GM23338 (cell line): ENCODE measurements around the gene RORC. TPM values are rescaled to one million over a fixed set of nuclear protein-coding genes. Genes with fewer than 3 reads are reported as not detected.

ENCODE experiments used
- ATAC-seq: fragments of 200-7000 bp; cut with Tn5 transposase; 3 replicates; pipeline ENCODE4 v1.9.1; 2020
- DNase-seq: peaks from one replicate; pipeline ENCODE4 v3.0.0-alpha.2; 2015; ENCODE audit warnings: low spot score
- H2AFZ ChIP-seq: fragments of 200-600 bp; sonication (generic); 2 replicates; pipeline ENCODE4 v1.8.0; 2016; ENCODE audit warnings: antibody characterized with exemption, mild to moderate bottlenecking, moderate library complexity
- H3F3A ChIP-seq: fragments of 200-600 bp; sonication (generic); replicated peaks from 2 replicates; pipeline ENCODE4 v1.8.0; 2017; ENCODE audit warnings: antibody characterized with exemption, mixed run types, low read depth
- H3K27ac ChIP-seq: fragments of 200-600 bp; sonication (generic); 2 replicates; pipeline ENCODE4 v1.6.1; 2016; ENCODE audit warnings: low read depth
- H3K27me3 ChIP-seq: fragments of 200-600 bp; sonication (generic); 2 replicates; pipeline ENCODE4 v1.8.0; 2016; ENCODE audit warnings: mild to moderate bottlenecking, mixed run types, moderate library complexity; ENCODE audit not compliant: insufficient read depth
- H3K36me3 ChIP-seq: fragments of 200-600 bp; sonication (generic); 2 replicates; pipeline ENCODE4 v1.8.0; 2016; ENCODE audit warnings: mild to moderate bottlenecking; ENCODE audit not compliant: insufficient read depth
- H3K4me1 ChIP-seq: fragments of 200-600 bp; sonication (generic); 2 replicates; pipeline ENCODE4 v1.8.0; 2016; ENCODE audit warnings: mild to moderate bottlenecking, moderate library complexity; ENCODE audit not compliant: insufficient read depth
- H3K4me2 ChIP-seq: fragments of 200-600 bp; sonication (generic); 2 replicates; pipeline ENCODE4 v1.7.1; 2017; ENCODE audit warnings: mixed run types
- H3K4me3 ChIP-seq: fragments of 200-600 bp; sonication (generic); 2 replicates; pipeline ENCODE4 v1.6.1; 2016; ENCODE audit warnings: mixed run types
- H3K79me2 ChIP-seq: fragments of 200-600 bp; sonication (generic); replicated peaks from 2 replicates; pipeline ENCODE4 v1.8.0; 2017; ENCODE audit warnings: mild to moderate bottlenecking; ENCODE audit not compliant: insufficient read depth
- H3K9me2 ChIP-seq: fragments of 200-600 bp; sonication (generic); 2 replicates; pipeline ENCODE4 v1.8.0; 2017; ENCODE audit not compliant: insufficient read depth
- H4K20me1 ChIP-seq: fragments of 200-600 bp; sonication (generic); replicated peaks from 2 replicates; pipeline ENCODE4 v1.8.0; 2017; ENCODE audit warnings: mild to moderate bottlenecking; ENCODE audit not compliant: insufficient read depth
- H3K27ac Mint-ChIP-seq: 2 replicates; pipeline ENCODE4 v1.8.0; 2020; ENCODE audit warnings: inconsistent platforms, mild to moderate bottlenecking, moderate library complexity, mixed read lengths
- H3K27me3 Mint-ChIP-seq: 3 replicates; pipeline ENCODE4 v1.8.0; 2022; ENCODE audit warnings: low read depth, mild to moderate bottlenecking, moderate library complexity, mixed read lengths, inconsistent platforms; ENCODE audit not compliant: insufficient read depth, poor library complexity
- H3K36me3 Mint-ChIP-seq: 3 replicates; pipeline ENCODE4 v1.8.0; 2021; ENCODE audit warnings: low read depth, mild to moderate bottlenecking, inconsistent platforms, moderate library complexity, mixed read lengths
- H3K4me1 Mint-ChIP-seq: 3 replicates; pipeline ENCODE4 v1.8.0; 2020; ENCODE audit warnings: mild to moderate bottlenecking, inconsistent platforms, mixed read lengths
- H3K4me3 Mint-ChIP-seq: 3 replicates; pipeline ENCODE4 v1.8.0; 2021; ENCODE audit warnings: moderate library complexity, mild to moderate bottlenecking, inconsistent platforms, mixed read lengths
- H3K9me3 Mint-ChIP-seq: 3 replicates; pipeline ENCODE4 v1.8.0; 2020; ENCODE audit warnings: moderate library complexity, mild to moderate bottlenecking, inconsistent platforms, mixed read lengths
- CREB1 ChIP-seq: fragments of 250-450 bp; sonication (Bioruptor Pico); IDR thresholded peaks from 2 replicates; pipeline ENCODE4 v1.5.0; 2020; ENCODE audit warnings: low read depth, mild to moderate bottlenecking, moderate library complexity
- ETS1 ChIP-seq: IDR thresholded peaks from 2 replicates; pipeline ENCODE4 v1.6.1; 2016; ENCODE audit warnings: antibody characterized with exemption
- EZH2 ChIP-seq: fragments of 200-600 bp; sonication (generic); IDR thresholded peaks from one replicate; pipeline ENCODE4 v1.8.0; 2017; ENCODE audit warnings: antibody characterized with exemption, mild to moderate bottlenecking, low read depth; ENCODE audit not compliant: unreplicated experiment
- EZH2phosphoT487 ChIP-seq: fragments of 200-600 bp; sonication (generic); IDR thresholded peaks from one replicate; pipeline ENCODE4 v1.8.1; 2018; ENCODE audit warnings: antibody characterized with exemption; ENCODE audit not compliant: unreplicated experiment
- JUNB ChIP-seq: IDR thresholded peaks from one replicate; pipeline ENCODE4 v1.6.1; 2016; ENCODE audit warnings: antibody characterized with exemption; ENCODE audit not compliant: unreplicated experiment
- NANOG ChIP-seq: IDR thresholded peaks from 2 replicates; pipeline ENCODE4 v1.6.1; 2016; ENCODE audit warnings: antibody characterized with exemption, borderline replicate concordance
- POLR2AphosphoS5 ChIP-seq: IDR thresholded peaks from 2 replicates; pipeline ENCODE4 v1.6.1; 2016; ENCODE audit warnings: antibody characterized with exemption, low read depth
- REST ChIP-seq: IDR thresholded peaks from one replicate; pipeline ENCODE4 v1.6.1; 2018; ENCODE audit warnings: antibody characterized with exemption; ENCODE audit not compliant: unreplicated experiment
- STAT1 ChIP-seq: IDR thresholded peaks from one replicate; pipeline ENCODE4 v1.6.1; 2016; ENCODE audit warnings: antibody characterized with exemption; ENCODE audit not compliant: unreplicated experiment
- ZNF114 ChIP-seq: fragments of 250-450 bp; sonication (Bioruptor Pico); IDR thresholded peaks from 2 replicates; pipeline ENCODE4 v1.5.0; 2020; ENCODE audit warnings: mild to moderate bottlenecking, moderate library complexity
- ZNF462 ChIP-seq: fragments of 250-450 bp; sonication (Bioruptor Pico); IDR thresholded peaks from 2 replicates; pipeline ENCODE4 v1.5.0; 2020; ENCODE audit warnings: mild to moderate bottlenecking, moderate library complexity
- polyA plus RNA-seq: library from polyadenylated mRNA; unstranded; fragments of >200 nt; fragmentation: Nextera tagmentation; extraction: Ambion mirVana; gene quantifications from 2 replicates; pipeline ENCODE4 v1.2.1, GENCODE V29; 2016
- total RNA-seq: library from RNA; depleted of rRNA; stranded (reverse); fragments of >200 nt; shearing (Covaris generic); gene quantifications from 2 replicates; pipeline ENCODE4 v1.2.3, GENCODE V29; 2014

RORC gene
- total and polyA plus RNA-seq, 2 experiments from 2014 or later, result 0.29 to 0.97 TPM

GRCh38 chr1:151843398-151843797 is 11.8 kb upstream of the RORC start:
- Histone ChIP-seq H4K20me1 (no peaks in the 10 kb centered on the region), H3F3A (peaks cover 5% of the 10 kb centered on the region; the same call in 1 of the 2 replicates), H3K79me2 (no peaks in the 10 kb centered on the region), H3K27me3 (peaks cover 27% of the 10 kb centered on the region), H3K4me3 (no peak overlapping the region), H3K27ac (no peak overlapping the region), H3K36me3 (no peaks in the 10 kb centered on the region), H3K4me1 (peaks cover 14% of the 10 kb centered on the region), H3K9me2 (no peaks in the 10 kb centered on the region), H2AFZ (no peak overlapping the region), H3K4me2 (no peak overlapping the region)
- H3K9me3 Mint-ChIP-seq, result no peaks in the 10 kb centered on the region; the same call in 2 of the 3 replicates
- ATAC-seq (no peak), DNase-seq (no peak)
- peaks cover 24% of the 10 kb centered on the region for H3K4me1 Mint-ChIP-seq
- peaks cover 21% of the 10 kb centered on the region for H3K27me3 Mint-ChIP-seq
- H3K4me3 Mint-ChIP-seq, result no peak overlapping the region
- H3K36me3 Mint-ChIP-seq, result no peaks in the 10 kb centered on the region; the same call in 2 of the 3 replicates
- no peak overlapping the region for H3K27ac Mint-ChIP-seq
- TF ChIP-seq ETS1 (no peak), POLR2AphosphoS5 (no peak), EZH2phosphoT487 (no peak), REST (no peak), JUNB (no peak), NANOG (no peak), EZH2 (no peak), ZNF114 (CRISPR knock-in tag) (no peak), STAT1 (no peak), CREB1 (no peak), ZNF462 (no peak)
